GM18951 (cell line): ENCODE results near the gene RASGRF2.
"Not testable (repeated sequence)": the region's sequence is repeated elsewhere in the genome, so short reads cannot be mapped to it uniquely, and the experiment has no call there.

Experiments used
- POLR2A ChIP-seq: IDR thresholded peaks from 4 replicates; pipeline ENCODE4 v1.6.1; 2011; ENCODE audit warnings: mild to moderate bottlenecking; ENCODE audit not compliant: insufficient read length, insufficient read depth; ENCODE audit errors: extremely low read depth
- in situ Hi-C: fragments of 300-500 bp; cut with MboI; formaldehyde crosslinking; loops from one replicate; pipeline ENCODE4 v1.12.0; 2022; ENCODE audit warnings: low sequenced_read_pairs, mixed read lengths, inconsistent platforms; ENCODE audit not compliant: unreplicated experiment

Gene RASGRF2

GRCh38 chr5:81093536-81094196 is 133.5 kb downstream of the RASGRF2 start:
- TF ChIP-seq POLR2A = no peak
- in situ Hi-C loops = no loop called here

DNA sequence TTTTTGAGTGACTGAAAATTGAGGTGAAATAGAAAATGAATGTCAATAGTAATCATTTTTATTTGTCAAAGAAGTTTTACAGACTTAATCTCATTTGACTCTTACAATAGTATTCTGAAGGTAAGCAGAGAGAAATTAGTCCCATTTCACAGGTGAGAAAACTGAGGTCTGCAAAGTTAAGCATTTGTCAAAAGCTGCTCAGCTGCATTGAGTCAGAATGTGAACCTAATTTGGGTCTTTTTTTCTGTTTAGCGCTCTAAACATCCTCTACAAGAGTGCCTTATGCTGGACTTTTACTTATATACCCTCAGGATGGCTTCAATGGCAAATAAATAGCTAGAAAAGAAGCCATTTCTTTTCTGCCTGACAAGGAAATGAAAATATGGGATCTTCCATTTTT is 135.7 kb downstream of the RASGRF2 start:
- in situ Hi-C loops = no loop called here
- TF ChIP-seq POLR2A = no peak

DNA sequence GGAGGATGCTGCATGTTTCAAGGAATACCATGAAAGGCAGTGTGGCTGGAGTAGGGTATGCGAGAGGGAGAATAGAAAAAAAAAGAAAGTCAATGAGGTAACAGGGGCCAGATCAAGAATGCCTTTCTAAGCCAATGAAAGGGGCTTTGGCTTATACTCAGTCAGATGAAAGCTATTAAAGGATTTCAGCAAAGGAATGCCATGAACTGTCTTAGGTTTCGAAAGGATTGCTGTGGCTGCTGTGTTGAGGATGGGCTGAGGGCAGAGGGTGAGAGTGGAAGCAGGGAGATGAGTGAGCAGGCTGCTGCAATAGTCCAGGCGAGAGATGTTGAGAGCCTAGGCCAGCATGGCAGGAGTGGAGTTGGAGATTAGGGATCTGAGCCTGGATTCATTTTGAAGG is 137.6 kb downstream of the RASGRF2 start:
- TF ChIP-seq POLR2A = no peak
- in situ Hi-C loops = no loop called here

GRCh38 chr5:81105261-81105877 is 145.2 kb downstream of the RASGRF2 start:
- TF ChIP-seq POLR2A = no peak
- in situ Hi-C loops = no loop called here

DNA sequence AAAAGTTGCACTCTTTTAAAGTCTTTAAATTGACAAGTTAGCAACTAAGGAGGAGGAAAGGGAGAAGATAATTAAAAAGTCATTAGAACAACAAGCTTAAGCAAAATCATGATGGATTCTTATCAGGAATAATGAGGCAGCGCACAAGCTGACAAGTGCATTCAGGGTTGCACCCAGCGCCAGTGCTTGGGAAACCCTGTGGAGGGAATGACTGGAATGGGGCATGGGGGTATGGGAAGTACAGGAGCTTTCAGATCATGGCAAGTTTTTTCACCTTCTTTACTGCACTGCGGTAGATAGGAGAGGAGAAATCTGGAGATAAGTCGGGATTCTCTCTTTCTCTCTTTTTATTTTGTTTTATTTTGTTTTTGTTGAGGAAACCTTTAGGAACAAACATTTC is 155.1 kb downstream of the RASGRF2 start:
- in situ Hi-C loops = no loop called here
- TF ChIP-seq POLR2A = no peak

GRCh38 chr5:81117566-81117965 is 157.4 kb downstream of the RASGRF2 start:
- TF ChIP-seq POLR2A = no peak
- in situ Hi-C loops = no loop called here

DNA sequence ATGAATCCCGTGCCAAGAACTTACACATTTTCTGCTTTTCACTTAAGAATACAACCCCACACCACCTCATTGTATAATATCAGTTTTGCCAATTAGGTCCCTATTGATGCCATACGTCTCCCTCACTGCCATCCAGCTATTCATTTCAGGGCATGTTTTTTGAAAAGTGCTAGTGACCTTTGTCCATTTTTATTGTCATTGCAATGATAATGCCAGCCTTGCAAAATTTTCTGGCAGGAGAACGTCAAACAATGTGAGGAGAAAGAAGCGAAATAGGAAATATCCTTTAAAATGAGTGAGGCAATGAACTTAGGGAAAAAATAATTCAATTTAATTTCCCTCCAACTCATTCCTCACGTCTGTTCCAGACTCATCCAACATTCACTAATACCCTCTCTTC is 161.1 kb downstream of the RASGRF2 start:
- in situ Hi-C loops = no loop called here

DNA sequence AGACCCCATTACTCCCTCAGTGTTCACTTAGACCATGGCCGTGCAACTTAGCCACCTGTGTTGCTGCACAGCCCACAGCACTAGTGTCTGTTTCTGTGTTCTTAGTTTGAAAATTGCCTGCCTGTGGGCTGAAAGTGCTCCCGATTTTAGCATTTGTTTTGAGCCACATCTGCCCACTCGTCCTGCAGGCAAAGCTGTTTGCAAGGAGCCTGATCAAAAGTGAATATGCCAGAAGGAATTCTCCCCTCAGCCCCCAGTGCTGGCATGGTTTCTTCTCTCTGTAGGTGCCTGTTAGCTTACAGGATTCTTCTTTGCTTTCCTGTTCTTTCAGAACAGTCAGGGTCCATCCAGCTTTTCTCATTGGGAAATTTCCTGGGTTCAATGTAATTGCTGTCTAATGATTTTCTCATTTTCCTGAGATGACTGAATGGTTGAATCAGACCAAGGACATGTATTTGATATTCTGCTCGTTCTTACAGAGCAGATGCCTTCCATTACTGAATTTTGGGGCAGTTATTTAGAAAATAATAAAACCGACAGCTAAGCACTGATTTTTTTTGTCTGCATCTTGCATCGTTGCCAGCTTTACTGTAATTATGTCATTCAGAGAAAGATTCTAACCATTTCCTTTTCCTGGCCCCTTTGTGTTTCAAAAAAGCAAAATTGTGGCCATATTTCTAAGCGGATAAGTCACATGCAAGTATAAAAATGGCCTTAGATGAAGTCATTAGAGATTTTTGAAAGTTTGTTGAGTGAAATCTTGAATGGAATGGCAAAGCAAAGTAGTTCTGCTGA is 161.9 kb downstream of the RASGRF2 start:
- in situ Hi-C loops = no loop called here
- no peak for TF ChIP-seq POLR2A

More for the DNA sequence above, 161.1 kb downstream of the RASGRF2 start:
- TF ChIP-seq POLR2A = no peak

- in situ Hi-C loops = not testable (repeated sequence)
Measured at GRCh38 chr5:81124689-81125088, 164.5 kb downstream of the RASGRF2 start.

GRCh38 chr5:81125959-81126358 is 165.8 kb downstream of the RASGRF2 start:
- in situ Hi-C loops = no loop called here
- TF ChIP-seq POLR2A = no peak

GRCh38 chr5:81128416-81128815 is 168.3 kb downstream of the RASGRF2 start:
- no peak for TF ChIP-seq POLR2A
- in situ Hi-C loops = no loop called here

DNA sequence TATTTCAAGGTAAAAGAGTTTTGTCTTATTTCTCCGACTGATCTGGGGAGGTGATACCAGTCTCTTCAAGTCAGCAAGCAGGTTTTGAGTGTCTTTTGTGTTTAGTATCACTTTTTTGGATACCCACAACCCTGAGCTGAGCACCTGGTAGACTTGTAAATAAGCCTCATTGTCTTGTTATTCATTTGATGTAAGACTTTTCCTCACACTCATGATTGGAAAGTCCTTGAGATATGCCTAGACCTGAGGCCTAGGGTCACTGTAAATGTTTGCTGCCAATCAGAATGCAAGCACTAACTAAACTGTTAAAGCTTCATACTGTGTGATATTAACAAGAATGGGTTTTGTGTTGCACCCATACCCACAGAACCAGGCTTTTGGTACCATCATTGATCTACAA is 172.2 kb downstream of the RASGRF2 start:
- in situ Hi-C loops = no loop called here
- TF ChIP-seq POLR2A = no peak

DNA sequence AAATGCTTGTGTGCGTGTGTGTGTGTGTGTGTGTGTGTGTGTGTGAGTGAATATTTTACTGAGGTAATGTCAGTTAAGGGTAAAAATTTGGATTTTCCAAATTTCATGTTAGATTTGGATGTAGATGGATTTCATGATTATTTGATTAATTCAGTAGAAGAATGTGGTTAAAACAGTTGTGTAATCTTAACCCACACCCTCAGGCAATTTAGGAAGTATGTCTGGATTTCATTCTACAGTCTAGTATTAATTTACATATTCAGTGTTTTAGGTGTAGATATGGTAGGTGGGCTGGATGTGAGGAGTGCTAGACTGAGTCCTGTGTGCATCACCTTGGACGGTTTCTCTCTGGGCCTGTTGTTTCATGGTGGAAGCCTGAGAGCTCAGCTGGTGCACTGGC is 173.9 kb downstream of the RASGRF2 start:
- in situ Hi-C loops = no loop called here
- TF ChIP-seq POLR2A = no peak

- no peak for TF ChIP-seq POLR2A
- in situ Hi-C loops = no loop called here
Measured at GRCh38 chr5:81134566-81134965, 174.4 kb downstream of the RASGRF2 start.
